Osteoblast (primary cell): Measurements from ENCODE around the gene ST8SIA3. TPM values are rescaled to one million over a fixed set of nuclear protein-coding genes. Genes with fewer than 3 reads are reported as not detected.

Experiments used
- DNase-seq: peaks from one replicate; pipeline ENCODE4 v3.0.0; 2011; ENCODE audit warnings: low spot score, mixed read lengths; ENCODE audit not compliant: insufficient read length; ENCODE audit errors: missing footprints
- H2AFZ ChIP-seq: 2 replicates; pipeline ENCODE4 v1.6.0; 2011; ENCODE audit warnings: mild to moderate bottlenecking, low read length
- H3K27ac ChIP-seq: 2 replicates; pipeline ENCODE4 v1.5.1; 2011; ENCODE audit warnings: mild to moderate bottlenecking, low read depth, low read length, moderate library complexity
- H3K27me3 ChIP-seq: 2 replicates; pipeline ENCODE4 v1.6.0; 2012; ENCODE audit warnings: mild to moderate bottlenecking, control low read depth, inconsistent platforms, low read length, moderate library complexity; ENCODE audit not compliant: insufficient read depth
- H3K36me3 ChIP-seq: 2 replicates; pipeline ENCODE4 v1.5.1; 2011; ENCODE audit warnings: mild to moderate bottlenecking, low read length, control low read depth, moderate library complexity; ENCODE audit not compliant: insufficient read depth
- H3K4me1 ChIP-seq: 2 replicates; pipeline ENCODE4 v1.5.1; 2011; ENCODE audit warnings: mild to moderate bottlenecking, low read length, control low read depth, moderate library complexity; ENCODE audit not compliant: insufficient read depth
- H3K4me2 ChIP-seq: 2 replicates; pipeline ENCODE4 v1.6.0; 2011; ENCODE audit warnings: mild to moderate bottlenecking, low read length; ENCODE audit not compliant: insufficient read depth
- H3K4me3 ChIP-seq: fragments of 200-600 bp; sonication (generic); 3 replicates; pipeline ENCODE4 v1.5.1; 2012; ENCODE audit warnings: mild to moderate bottlenecking, low read length, inconsistent platforms; ENCODE audit not compliant: insufficient read depth
- H3K79me2 ChIP-seq: 2 replicates; pipeline ENCODE4 v1.6.0; 2012; ENCODE audit warnings: mild to moderate bottlenecking, low read length, control low read depth, inconsistent platforms; ENCODE audit not compliant: insufficient read depth
- H3K9me3 ChIP-seq: 2 replicates; pipeline ENCODE4 v1.5.1; 2011; ENCODE audit warnings: low read depth, low read length, control low read depth
- H4K20me1 ChIP-seq: 2 replicates; pipeline ENCODE4 v1.6.0; 2012; ENCODE audit warnings: mild to moderate bottlenecking, low read length, control low read depth; ENCODE audit not compliant: insufficient read depth
- total RNA-seq: library from RNA; depleted of rRNA; stranded (reverse); fragments of >200 nt; gene quantifications from 2 replicates; pipeline ENCODE4 v1.2.3, GENCODE V29; 2012
- TF ChIP-seq, protein P1 (sequence below): IDR thresholded peaks from 2 replicates; pipeline ENCODE4 v1.5.1; 2011; ENCODE audit warnings: mild to moderate bottlenecking, low read depth, low read length, moderate library complexity; ENCODE audit errors: extremely low read depth

Gene ST8SIA3
- total RNA-seq, 1 donor = not detected

DNA sequence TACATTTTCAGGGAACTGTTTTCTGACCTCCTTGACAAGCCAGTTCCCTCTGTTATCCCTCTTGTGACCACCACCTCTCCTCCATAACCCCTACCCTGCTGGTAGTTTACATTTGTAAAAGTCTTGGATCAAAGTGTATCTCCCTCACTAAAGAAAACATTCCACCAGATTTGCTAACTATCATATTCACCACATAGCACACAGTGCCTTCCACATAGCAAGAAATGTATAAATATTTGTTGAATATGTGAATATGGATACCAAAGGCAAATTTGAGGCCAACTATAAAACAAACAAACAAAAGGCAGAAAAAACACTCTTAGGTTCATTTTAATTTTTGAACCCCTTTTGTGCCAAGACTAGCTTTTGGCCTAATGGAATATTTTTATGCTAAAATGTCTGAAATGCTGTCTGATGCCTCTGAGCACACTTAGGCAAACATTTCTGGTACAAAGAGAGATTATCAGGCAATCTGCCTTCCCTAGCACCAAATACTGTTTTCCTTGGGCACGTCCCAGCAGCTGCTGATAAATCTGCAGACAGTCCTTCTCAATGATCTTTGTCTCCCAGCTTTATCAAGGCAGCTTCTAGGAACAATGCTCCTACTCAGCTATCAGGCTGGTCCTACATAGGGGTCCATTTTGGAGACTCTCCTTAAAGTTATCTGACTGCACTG lies 26.7 kb upstream of the ST8SIA3 start:
- Histone ChIP-seq H3K27ac (no peak overlapping the region), H3K4me3 (no peak overlapping the region), H4K20me1 (no peaks in the 10 kb centered on the region), H3K9me3 (no peaks in the 10 kb centered on the region), H3K4me1 (no peaks in the 10 kb centered on the region), H3K4me2 (no peak overlapping the region), H3K79me2 (no peaks in the 10 kb centered on the region), H3K27me3 (no peaks in the 10 kb centered on the region), H3K36me3 (no peaks in the 10 kb centered on the region), H2AFZ (no peak overlapping the region)
- TF ChIP-seq, protein P1, sequence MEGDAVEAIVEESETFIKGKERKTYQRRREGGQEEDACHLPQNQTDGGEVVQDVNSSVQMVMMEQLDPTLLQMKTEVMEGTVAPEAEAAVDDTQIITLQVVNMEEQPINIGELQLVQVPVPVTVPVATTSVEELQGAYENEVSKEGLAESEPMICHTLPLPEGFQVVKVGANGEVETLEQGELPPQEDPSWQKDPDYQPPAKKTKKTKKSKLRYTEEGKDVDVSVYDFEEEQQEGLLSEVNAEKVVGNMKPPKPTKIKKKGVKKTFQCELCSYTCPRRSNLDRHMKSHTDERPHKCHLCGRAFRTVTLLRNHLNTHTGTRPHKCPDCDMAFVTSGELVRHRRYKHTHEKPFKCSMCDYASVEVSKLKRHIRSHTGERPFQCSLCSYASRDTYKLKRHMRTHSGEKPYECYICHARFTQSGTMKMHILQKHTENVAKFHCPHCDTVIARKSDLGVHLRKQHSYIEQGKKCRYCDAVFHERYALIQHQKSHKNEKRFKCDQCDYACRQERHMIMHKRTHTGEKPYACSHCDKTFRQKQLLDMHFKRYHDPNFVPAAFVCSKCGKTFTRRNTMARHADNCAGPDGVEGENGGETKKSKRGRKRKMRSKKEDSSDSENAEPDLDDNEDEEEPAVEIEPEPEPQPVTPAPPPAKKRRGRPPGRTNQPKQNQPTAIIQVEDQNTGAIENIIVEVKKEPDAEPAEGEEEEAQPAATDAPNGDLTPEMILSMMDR = no peak
- no peak for DNase-seq

DNA sequence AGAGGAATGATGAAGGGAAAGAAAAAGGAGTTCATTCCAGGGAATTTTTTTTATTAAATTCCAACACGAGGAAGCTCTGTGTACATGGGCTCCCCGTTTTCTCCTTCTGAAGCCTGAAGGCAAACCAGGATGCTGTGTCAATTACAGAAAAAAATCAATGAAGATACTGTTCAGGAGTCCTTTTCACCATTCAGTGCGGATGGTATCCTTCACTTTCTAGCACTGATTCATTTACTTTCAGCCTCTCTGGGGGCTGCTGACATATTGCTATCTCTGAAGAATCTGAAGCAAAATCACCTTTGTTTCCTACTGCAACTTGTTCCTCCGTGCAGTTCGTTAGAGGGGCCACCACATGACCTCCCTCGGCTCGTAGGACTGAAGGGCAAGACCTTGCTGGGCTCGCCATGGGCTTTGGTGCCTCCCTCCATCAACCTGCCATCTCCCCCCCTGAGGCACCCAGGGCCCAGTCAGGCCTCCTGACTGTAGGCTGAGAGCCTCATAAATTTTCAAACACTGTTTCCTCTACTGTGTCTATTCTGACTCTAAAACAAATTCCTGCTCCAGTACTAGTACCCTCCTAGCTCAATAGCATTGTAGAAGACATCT lies 25.5 kb upstream of the ST8SIA3 start:
- H3K27ac ChIP-seq = no peak overlapping the region
- TF ChIP-seq, protein P1 = no peak
- no peaks in the 10 kb centered on the region for H4K20me1 ChIP-seq
- no peak for DNase-seq
- H3K9me3 ChIP-seq = no peaks in the 10 kb centered on the region
- no peak overlapping the region for H2AFZ ChIP-seq
- H3K79me2 ChIP-seq = no peaks in the 10 kb centered on the region
- no peaks in the 10 kb centered on the region for H3K36me3 ChIP-seq
- H3K27me3 ChIP-seq = no peaks in the 10 kb centered on the region
- H3K4me3 ChIP-seq = no peak overlapping the region
- no peaks in the 10 kb centered on the region for H3K4me1 ChIP-seq
- no peak overlapping the region for H3K4me2 ChIP-seq

DNA sequence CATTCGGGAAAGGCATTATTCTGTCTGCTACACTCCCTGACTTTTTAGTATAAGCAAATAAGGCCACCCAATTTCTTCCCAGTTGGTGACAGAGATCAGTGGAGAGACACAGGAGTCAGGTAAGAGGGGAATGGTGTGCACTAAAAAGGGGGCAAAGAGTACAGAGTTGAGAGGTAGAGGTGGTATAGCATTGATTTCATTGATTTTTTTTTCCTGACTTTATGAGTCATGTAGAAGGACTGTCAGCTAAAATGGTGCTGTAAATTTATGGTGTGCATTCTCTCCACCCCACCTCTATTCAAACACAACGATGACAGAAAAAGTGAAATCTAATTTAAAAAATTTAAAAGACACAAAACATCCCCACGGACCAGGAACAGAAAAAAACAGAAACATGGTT lies 23.7 kb upstream of the ST8SIA3 start:
- no peak overlapping the region for H2AFZ ChIP-seq
- H3K27ac ChIP-seq = no peak overlapping the region
- H3K4me1 ChIP-seq = no peaks in the 10 kb centered on the region
- no peaks in the 10 kb centered on the region for H3K27me3 ChIP-seq
- no peak for DNase-seq
- no peaks in the 10 kb centered on the region for H3K36me3 ChIP-seq
- no peak overlapping the region for H3K4me3 ChIP-seq
- TF ChIP-seq, protein P1 = no peak
- H3K4me2 ChIP-seq = no peak overlapping the region
- no peaks in the 10 kb centered on the region for H4K20me1 ChIP-seq
- no peaks in the 10 kb centered on the region for H3K79me2 ChIP-seq
- no peaks in the 10 kb centered on the region for H3K9me3 ChIP-seq

DNA sequence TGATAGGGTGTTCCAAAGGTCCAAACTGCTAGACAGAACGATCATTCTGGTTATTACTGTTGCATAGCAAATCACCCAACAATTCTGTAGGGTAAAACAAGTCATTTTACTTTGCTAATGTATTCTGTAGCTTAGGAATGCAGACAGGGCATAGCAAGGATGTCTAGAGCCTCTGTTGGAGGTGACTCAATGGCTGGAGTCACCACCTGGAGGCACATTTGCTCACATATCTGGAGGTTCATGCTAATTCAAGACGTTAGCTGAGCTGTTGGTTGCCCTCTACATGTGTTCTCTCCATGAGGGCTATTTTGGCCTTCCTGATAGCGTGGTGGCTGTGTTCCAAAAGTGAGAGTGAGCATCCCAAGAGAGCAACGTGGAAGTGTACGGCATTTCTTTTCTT lies 22.5 kb upstream of the ST8SIA3 start:
- Histone ChIP-seq H3K27ac (no peak overlapping the region), H3K4me2 (no peak overlapping the region), H3K36me3 (no peaks in the 10 kb centered on the region), H3K4me3 (no peak overlapping the region), H3K79me2 (no peaks in the 10 kb centered on the region), H3K27me3 (no peaks in the 10 kb centered on the region), H4K20me1 (no peaks in the 10 kb centered on the region), H3K4me1 (no peaks in the 10 kb centered on the region), H2AFZ (no peak overlapping the region), H3K9me3 (no peaks in the 10 kb centered on the region)
- TF ChIP-seq, protein P1 = no peak
- DNase-seq = no peak
